DND-41 (cell line): Measurements from ENCODE around the gene LLGL1.
A peak's percentile ranks its signal among the peaks of the same experiment; 100 is the strongest.

Experiments used
- ATAC-seq: fragments of 200-7000 bp; cut with Tn5 transposase; 3 replicates; pipeline ENCODE4 v1.9.1; 2021; ENCODE audit warnings: low read depth; ENCODE audit not compliant: insufficient read depth
- DNase-seq: peaks from one replicate; pipeline ENCODE4 v3.0.0-alpha.2; 2020
- H2AFZ ChIP-seq: 2 replicates; pipeline ENCODE4 v1.6.0; 2012; ENCODE audit warnings: low read depth, low read length
- H3K27ac ChIP-seq: 2 replicates; pipeline ENCODE4 v1.5.1; 2012; ENCODE audit warnings: low read length, inconsistent platforms
- H3K27me3 ChIP-seq: fragments of 200-600 bp; sonication (generic); 2 replicates; pipeline ENCODE4 v1.6.0; 2012; ENCODE audit warnings: low read length, mild to moderate bottlenecking, inconsistent platforms; ENCODE audit not compliant: insufficient read depth, poor library complexity
- H3K36me3 ChIP-seq: 2 replicates; pipeline ENCODE4 v1.5.1; 2012; ENCODE audit warnings: low read length, inconsistent platforms; ENCODE audit not compliant: insufficient read depth
- H3K4me1 ChIP-seq: 2 replicates; pipeline ENCODE4 v1.5.1; 2012; ENCODE audit warnings: mild to moderate bottlenecking, low read length; ENCODE audit not compliant: insufficient read depth
- H3K4me2 ChIP-seq: 2 replicates; pipeline ENCODE4 v1.6.0; 2012; ENCODE audit warnings: mild to moderate bottlenecking, moderate library complexity, low read length, inconsistent platforms; ENCODE audit not compliant: insufficient read depth
- H3K4me3 ChIP-seq, 2 experiments: fragments of 200-600 bp in 1 of 2; shearing (Covaris generic) in 1 of 2; 2 replicates each; pipeline ENCODE4 v1.5.1; 2012 to 2016; ENCODE audit warnings: inconsistent platforms in 2 of 2, low read length in 2 of 2, mild to moderate bottlenecking in 2 of 2, low read depth in 1 of 2, moderate library complexity in 1 of 2
- H3K79me2 ChIP-seq: 2 replicates; pipeline ENCODE4 v1.6.0; 2012; ENCODE audit warnings: low read length, inconsistent platforms; ENCODE audit not compliant: insufficient read depth
- H3K9ac ChIP-seq: 2 replicates; pipeline ENCODE4 v1.6.0; 2012; ENCODE audit warnings: low read depth, mild to moderate bottlenecking, inconsistent platforms, low read length, moderate library complexity
- H3K9me3 ChIP-seq: 2 replicates; pipeline ENCODE4 v1.5.1; 2012; ENCODE audit warnings: low read length, moderate library complexity, mild to moderate bottlenecking, inconsistent platforms; ENCODE audit not compliant: insufficient read depth, severe bottlenecking
- H4K20me1 ChIP-seq: 2 replicates; pipeline ENCODE4 v1.6.0; 2012; ENCODE audit warnings: low read length; ENCODE audit not compliant: insufficient read depth
- EZH2 ChIP-seq: IDR thresholded peaks from 3 replicates; pipeline ENCODE4 v1.6.1; 2012; ENCODE audit warnings: borderline replicate concordance, low read depth, mild to moderate bottlenecking, moderate library complexity, low read length, inconsistent platforms; ENCODE audit not compliant: severe bottlenecking
- TF ChIP-seq, protein P1 (sequence below): IDR thresholded peaks from 2 replicates; pipeline ENCODE4 v1.5.1; 2012; ENCODE audit warnings: borderline replicate concordance, low read length, moderate library complexity, mild to moderate bottlenecking; ENCODE audit not compliant: poor library complexity, severe bottlenecking; ENCODE audit errors: extremely low read depth

Gene LLGL1

DNA sequence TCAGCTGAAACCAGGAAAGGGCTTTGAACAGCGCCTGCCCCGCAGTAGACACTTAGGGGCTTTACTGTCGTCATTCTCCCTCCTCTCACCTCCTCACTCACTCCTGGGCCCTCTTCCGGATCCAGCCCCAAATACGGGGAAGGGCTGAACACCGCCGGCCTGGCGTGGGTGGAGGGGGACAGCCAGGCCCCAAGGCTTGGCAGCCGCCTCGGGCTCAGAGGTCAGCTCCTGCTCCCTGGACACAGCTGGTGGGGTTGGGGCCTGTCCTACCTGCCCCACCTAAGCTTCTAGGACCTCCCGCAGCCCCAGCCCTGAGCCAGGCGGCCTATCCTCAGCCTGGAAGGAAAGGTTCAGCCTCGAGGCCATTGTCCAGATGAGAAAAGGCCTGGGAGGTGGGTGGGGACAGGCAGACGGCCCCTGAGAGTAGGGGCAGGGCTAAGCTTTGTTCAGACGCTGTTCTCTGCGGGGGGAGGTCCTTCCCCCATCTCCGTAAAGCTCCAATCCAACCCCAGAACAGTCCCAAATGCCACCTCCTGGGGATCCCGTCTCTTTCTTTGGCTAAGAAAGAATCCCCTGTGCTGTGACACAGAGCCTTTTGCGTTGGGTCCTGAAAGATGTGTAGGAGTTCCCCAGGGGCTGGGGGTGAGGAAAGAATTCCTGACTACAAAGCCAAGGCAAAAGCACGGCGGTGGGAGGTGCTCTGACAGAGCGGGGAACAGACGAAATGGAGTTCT is 881 bp upstream of the LLGL1 start:
- Histone ChIP-seq H4K20me1 (peaks cover 28% of the 10 kb centered on the region), H3K79me2 (peaks cover 38% of the 10 kb centered on the region), H3K27ac (peak overlapping the region; percentile 62), H3K4me1 (peaks cover 34% of the 10 kb centered on the region), H3K4me3 (peak overlapping the region in 1 of 2 experiments; percentile 56; a peak in 2 of 4 replicates), H3K9me3 (no peaks in the 10 kb centered on the region), H3K36me3 (no peaks in the 10 kb centered on the region), H3K9ac (peak overlapping the region; percentile 50), H3K4me2 (peak overlapping the region; percentile 76), H2AFZ (peak overlapping the region; percentile 76), H3K27me3 (no peaks in the 10 kb centered on the region)
- ATAC-seq (no peak), DNase-seq (no peak)
- no peak for TF ChIP-seq EZH2
- TF ChIP-seq, protein P1, sequence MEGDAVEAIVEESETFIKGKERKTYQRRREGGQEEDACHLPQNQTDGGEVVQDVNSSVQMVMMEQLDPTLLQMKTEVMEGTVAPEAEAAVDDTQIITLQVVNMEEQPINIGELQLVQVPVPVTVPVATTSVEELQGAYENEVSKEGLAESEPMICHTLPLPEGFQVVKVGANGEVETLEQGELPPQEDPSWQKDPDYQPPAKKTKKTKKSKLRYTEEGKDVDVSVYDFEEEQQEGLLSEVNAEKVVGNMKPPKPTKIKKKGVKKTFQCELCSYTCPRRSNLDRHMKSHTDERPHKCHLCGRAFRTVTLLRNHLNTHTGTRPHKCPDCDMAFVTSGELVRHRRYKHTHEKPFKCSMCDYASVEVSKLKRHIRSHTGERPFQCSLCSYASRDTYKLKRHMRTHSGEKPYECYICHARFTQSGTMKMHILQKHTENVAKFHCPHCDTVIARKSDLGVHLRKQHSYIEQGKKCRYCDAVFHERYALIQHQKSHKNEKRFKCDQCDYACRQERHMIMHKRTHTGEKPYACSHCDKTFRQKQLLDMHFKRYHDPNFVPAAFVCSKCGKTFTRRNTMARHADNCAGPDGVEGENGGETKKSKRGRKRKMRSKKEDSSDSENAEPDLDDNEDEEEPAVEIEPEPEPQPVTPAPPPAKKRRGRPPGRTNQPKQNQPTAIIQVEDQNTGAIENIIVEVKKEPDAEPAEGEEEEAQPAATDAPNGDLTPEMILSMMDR = no peak

- no peak for DNase-seq
- Histone ChIP-seq H3K4me2 (peak overlapping the region; percentile 90), H2AFZ (peak overlapping the region; percentile 92), H3K4me3 (peak overlapping the region; percentile 48 to 83), H3K9me3 (no peaks in the 10 kb centered on the region), H3K36me3 (no peaks in the 10 kb centered on the region), H3K9ac (peak overlapping the region; percentile 61), H3K79me2 (peaks cover 46% of the 10 kb centered on the region), H3K4me1 (peaks cover 34% of the 10 kb centered on the region), H3K27ac (peak overlapping the region; percentile 55), H4K20me1 (peaks cover 37% of the 10 kb centered on the region), H3K27me3 (no peaks in the 10 kb centered on the region)
- ATAC-seq = peak; percentile 22
- TF ChIP-seq EZH2 = no peak
- TF ChIP-seq, protein P1 = no peak
These were observed 328 bp downstream of the LLGL1 start for GRCh38 chr17:18225642-18226283.

GRCh38 chr17:18226284-18226945 is 980 bp downstream of the LLGL1 start:
- peak; percentile 4; the same call in 2 of the 3 replicates for ATAC-seq
- TF ChIP-seq EZH2 = no peak
- TF ChIP-seq, protein P1 = no peak
- peaks cover 46% of the 10 kb centered on the region for H3K79me2 ChIP-seq
- peak overlapping the region; percentile 61 for H3K9ac ChIP-seq
- H3K4me1 ChIP-seq = peaks cover 34% of the 10 kb centered on the region
- H2AFZ ChIP-seq = peak overlapping the region; percentile 92
- H3K4me2 ChIP-seq = peak overlapping the region; percentile 90
- H3K4me3 ChIP-seq = peak overlapping the region; percentile 48 to 83
- peak overlapping the region; percentile 55 for H3K27ac ChIP-seq
- no peaks in the 10 kb centered on the region for H3K36me3 ChIP-seq
- peak; percentile 16 for DNase-seq
- no peaks in the 10 kb centered on the region for H3K9me3 ChIP-seq
- H4K20me1 ChIP-seq = peaks cover 37% of the 10 kb centered on the region
- H3K27me3 ChIP-seq = no peaks in the 10 kb centered on the region
